Neural progenitor cell (in vitro differentiated cells): ENCODE results near the gene SS18L1.

Experiments
- EZH2 ChIP-seq: fragments of 200-600 bp; sonication (generic); IDR thresholded peaks from 2 replicates; pipeline ENCODE4 v1.6.1; 2017; ENCODE audit warnings: antibody characterized with exemption, mild to moderate bottlenecking, moderate library complexity
- TF ChIP-seq, protein P1 (sequence below): fragments of 200-600 bp; sonication (generic); IDR thresholded peaks from 2 replicates; pipeline ENCODE4 v1.5.1; 2017; ENCODE audit warnings: antibody characterized with exemption, mild to moderate bottlenecking

DNA sequence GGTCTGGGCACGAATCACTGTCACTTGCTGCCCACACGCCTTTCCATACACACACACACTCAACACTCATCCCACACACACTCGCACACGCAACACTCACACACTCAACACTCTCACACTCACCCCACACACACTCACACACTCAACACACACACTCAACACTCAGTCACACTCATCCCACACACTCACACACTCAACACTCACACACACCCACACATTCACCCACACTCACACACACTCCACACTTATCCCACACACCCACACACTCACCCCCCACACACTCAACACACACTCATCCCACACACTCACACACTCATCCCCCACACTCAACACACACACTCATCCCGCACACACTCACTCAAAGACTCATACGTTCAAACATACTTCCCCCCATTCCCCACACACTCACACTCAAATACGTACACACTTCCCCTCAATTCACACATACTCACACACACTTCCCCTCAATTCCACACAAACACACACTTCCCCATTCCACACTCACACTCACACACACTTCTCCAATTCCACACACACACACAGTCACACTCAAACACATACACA lies 85.5 kb downstream of the SS18L1 start:
- TF ChIP-seq EZH2 = no peak
- TF ChIP-seq, protein P1, sequence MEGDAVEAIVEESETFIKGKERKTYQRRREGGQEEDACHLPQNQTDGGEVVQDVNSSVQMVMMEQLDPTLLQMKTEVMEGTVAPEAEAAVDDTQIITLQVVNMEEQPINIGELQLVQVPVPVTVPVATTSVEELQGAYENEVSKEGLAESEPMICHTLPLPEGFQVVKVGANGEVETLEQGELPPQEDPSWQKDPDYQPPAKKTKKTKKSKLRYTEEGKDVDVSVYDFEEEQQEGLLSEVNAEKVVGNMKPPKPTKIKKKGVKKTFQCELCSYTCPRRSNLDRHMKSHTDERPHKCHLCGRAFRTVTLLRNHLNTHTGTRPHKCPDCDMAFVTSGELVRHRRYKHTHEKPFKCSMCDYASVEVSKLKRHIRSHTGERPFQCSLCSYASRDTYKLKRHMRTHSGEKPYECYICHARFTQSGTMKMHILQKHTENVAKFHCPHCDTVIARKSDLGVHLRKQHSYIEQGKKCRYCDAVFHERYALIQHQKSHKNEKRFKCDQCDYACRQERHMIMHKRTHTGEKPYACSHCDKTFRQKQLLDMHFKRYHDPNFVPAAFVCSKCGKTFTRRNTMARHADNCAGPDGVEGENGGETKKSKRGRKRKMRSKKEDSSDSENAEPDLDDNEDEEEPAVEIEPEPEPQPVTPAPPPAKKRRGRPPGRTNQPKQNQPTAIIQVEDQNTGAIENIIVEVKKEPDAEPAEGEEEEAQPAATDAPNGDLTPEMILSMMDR = no peak
